ENCODE measurements around the gene PAK2.

- TF ChIP-seq CTCF (IDR thresholded peaks at IDR 0.05): no peak
- no peak for TF ChIP-seq RAD21 (IDR thresholded peaks at IDR 0.05; ENCODE audit: low read length)
- TF ChIP-seq PBX3 (IDR thresholded peaks at IDR 0.05): no peak
- TF ChIP-seq USF2 (IDR thresholded peaks at IDR 0.05; ENCODE audit: borderline replicate concordance, low read depth, low read length): no peak
- no peak for TF ChIP-seq POLR2AphosphoS5 (IDR thresholded peaks at IDR 0.05; ENCODE audit: low read depth, low read length)
- no peak for TF ChIP-seq EP300 (IDR thresholded peaks at IDR 0.05; ENCODE audit: borderline replicate concordance in 1 of 2, low read depth in 1 of 2, low read length in 1 of 2)
- no peak for TF ChIP-seq EZH2phosphoT487 (IDR thresholded peaks at IDR 0.05; ENCODE audit: borderline replicate concordance, low read depth)
- TF ChIP-seq SMC3 (IDR thresholded peaks at IDR 0.05; ENCODE audit: low read depth, low read length): no peak
- no peak for TF ChIP-seq GABPA (IDR thresholded peaks at IDR 0.05; ENCODE audit: low read depth)
- TF ChIP-seq TAF1 (IDR thresholded peaks at IDR 0.05; ENCODE audit: borderline replicate concordance, low read depth, low read length): no peak
- TF ChIP-seq CHD2 (IDR thresholded peaks at IDR 0.05; ENCODE audit: low read length, partially characterized antibody): no peak
Measured at GRCh38 chr3:196707566-196707965, 32.1 kb upstream of the PAK2 start.
